ENCODE measurements around the gene ZCCHC7. TPM values are rescaled to one million over a fixed set of nuclear protein-coding genes. Genes with fewer than 3 reads are reported as not detected.
"Not testable (repeated sequence)": the region's sequence is repeated elsewhere in the genome, so short reads cannot be mapped to it uniquely, and the experiment has no call there.

Gene ZCCHC7
- total RNA-seq, 1 donor from 2014 or later = 27.2 TPM

DNA sequence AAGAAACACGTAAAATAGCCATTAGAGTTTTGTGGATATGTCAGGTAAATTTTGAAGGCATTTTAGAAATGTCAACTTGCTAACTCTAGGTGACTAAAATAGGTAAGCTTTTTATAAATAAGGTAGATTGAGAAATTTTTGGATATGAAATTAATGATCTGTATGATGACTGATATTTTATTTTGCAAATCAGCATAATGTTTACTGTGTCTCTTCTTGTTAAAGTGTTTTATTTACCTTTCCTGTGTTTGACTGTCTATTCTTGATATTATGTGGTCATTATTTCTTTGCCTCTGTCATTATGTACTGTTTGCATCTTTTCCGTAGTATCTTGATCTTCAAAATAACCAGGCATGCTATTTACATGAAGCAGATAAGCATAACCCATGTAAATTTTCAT is 58.4 kb downstream of the ZCCHC7 start:
- no peak for DNase-seq

DNA sequence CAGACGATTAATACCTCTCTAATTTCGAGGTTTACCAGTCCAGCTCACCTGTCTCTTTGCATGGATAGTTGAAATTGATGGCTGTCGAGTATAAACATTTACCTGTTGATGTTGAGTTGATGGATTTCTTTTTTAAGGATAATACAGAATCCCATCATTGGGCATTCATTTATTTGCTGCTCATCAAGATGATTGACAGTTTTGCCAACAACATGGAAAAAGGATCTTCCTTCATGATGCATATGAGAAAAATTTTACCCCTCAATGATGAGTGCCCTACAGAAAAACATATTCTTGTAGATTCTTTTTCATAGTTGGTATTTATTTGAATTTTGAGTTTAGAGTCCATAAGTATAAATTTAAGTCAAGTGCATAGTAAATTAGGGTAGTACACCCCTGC is 59.2 kb downstream of the ZCCHC7 start:
- DNase-seq = no peak

DNA sequence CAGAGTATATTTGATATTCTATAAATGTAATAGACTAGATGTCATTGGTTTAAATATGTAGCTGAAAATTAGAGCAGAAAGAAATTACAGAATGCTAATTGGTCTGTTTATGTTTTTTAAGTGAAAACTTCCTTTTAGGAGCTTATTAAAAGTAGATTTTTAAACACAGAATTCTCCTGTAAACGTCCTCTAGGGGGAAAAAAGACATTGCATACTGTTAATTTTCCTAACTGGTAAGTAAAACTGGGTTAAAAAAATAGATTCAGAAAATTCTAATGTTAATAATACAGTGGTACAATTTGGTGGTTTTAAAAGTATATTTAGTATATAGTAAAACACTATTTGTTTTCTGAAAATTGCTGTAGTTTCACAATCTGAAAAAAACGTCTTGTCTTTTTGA is 59.8 kb downstream of the ZCCHC7 start:
- DNase-seq = no peak

DNA sequence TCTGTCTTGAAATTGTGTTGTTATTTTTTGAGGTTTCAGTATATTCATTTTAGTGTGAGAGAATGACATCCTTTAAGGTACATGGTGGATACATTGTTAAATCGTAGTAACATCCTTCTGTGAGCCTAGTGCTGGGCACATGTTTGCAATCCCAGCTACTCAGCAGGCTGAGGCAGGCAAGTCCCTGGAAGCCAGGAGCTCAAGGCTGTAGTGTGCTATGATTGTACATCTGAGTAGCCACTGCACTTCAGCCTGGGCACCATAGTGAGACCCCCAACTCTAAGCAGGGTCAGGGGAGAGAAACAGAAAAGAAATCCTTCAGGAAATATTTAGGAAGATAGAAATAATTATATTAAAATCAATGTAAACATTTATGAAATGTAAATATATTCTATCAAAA is 62.3 kb downstream of the ZCCHC7 start:
- DNase-seq = no peak

DNA sequence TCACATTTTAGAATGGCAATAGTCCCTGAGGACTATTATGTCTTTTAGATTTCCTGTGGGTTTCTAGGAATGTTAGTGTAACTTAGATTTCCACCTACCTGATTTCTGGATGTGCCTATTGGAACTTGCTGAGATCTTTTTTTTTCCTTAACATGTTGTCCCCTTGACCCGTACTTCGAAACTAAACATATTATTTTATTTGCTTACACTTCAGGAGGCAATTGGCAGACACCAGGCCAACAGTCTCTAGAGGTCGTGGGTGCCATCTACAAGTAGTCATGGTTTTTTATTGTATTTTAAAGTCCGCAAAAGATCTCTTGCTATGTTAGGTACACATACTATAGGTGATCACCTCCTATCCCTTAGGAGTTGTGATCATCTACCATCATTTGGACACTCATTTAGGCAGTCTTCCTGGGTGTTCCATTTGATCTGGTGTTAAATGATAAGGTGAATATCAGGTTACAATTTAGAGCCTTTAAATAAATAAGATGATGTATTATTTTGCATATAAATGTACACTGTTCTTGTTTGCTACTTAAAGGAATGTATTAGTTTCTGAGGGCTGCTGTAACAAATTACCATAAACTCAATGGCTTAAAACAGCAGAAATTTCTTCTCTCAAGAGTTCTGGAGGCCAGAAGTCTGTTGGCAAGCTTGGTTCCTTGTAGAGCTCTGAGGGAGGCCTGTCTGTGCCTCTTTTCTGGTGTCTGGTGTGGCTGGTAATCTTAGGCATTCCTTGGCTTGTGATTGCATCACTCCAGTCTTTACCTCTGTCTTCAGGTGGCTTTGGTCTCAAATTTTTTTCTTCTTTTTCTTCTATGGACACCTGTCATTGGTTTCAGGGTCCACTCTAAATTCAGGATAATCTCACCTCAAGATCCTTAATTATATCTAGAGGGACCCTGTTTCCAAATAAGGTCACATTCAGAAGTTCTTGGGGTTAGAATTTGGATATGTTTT is 64.8 kb downstream of the ZCCHC7 start:
- DNase-seq = no peak

DNA sequence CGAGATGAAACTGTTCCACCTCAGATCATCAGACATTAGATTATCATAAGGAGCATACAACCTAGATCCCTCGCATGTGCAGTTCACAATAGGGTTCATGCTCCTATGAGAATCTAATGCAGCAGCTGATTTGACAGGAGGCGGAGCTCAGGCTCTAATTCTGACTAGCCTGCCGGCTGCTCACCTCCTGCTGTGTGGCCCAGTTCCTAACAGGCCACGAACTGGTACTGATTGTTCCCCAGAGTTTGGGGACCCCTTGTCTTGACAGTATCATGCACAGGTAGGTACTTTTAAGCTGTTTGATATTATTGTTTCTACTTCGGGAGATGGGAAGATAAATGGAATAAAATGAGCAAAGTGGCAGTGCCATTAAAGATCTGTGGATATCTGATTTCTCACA is 66.9 kb downstream of the ZCCHC7 start:
- no peak for DNase-seq

DNA sequence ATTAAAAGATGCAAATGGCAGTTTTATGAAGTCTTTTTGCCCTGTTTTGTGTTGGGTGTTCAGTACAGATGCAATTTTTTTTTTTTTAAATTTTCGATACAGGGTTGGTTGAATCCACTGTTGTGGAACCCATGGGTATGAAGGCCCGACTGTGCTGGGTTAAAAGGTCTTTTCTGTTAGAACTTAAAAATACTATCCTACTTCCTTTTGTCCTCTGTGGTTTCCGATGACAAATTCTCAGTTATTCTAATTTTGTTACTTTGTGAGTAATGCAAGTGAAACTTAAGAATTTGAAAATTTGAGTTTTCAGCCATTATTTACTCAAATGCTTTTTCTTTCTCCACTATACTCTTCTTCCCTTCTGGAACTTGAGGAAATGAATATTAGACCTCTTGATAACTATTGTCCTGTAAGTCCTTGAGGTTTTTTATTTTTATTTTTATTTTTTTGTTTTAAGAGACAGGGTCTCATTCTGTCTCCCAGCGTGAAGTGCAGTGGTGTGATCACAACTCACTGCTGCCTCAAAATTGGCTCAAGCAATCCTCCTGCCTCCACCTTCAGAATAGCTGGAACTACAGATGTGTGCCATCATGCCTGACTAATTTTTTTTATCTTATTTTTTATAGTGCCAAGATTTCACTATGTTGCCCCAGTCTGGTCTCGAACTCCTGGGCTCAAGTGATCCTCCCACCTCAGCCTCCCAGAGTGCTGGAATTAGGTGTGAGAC is 67.5 kb downstream of the ZCCHC7 start:
- DNase-seq = no peak

DNA sequence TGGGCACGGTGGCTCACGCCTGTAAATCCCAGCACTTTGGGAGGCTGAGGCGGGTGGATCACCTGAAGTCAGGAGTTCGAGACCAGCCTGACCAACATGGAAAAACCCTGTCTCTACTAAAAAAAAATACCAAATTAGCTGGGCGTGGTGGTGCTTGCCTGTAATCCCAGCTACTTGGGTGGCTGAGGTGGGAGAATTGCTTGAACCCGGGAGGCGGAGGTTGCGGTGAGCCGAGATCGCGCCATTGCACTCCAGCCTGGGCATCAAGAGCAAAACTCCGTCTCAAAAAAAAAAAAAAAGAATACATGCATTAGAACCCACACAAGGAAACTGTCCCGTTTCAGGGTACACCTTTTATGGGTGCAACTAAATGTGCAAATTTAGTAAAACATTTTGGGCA is 70.4 kb downstream of the ZCCHC7 start:
- not testable (repeated sequence) for DNase-seq

DNA sequence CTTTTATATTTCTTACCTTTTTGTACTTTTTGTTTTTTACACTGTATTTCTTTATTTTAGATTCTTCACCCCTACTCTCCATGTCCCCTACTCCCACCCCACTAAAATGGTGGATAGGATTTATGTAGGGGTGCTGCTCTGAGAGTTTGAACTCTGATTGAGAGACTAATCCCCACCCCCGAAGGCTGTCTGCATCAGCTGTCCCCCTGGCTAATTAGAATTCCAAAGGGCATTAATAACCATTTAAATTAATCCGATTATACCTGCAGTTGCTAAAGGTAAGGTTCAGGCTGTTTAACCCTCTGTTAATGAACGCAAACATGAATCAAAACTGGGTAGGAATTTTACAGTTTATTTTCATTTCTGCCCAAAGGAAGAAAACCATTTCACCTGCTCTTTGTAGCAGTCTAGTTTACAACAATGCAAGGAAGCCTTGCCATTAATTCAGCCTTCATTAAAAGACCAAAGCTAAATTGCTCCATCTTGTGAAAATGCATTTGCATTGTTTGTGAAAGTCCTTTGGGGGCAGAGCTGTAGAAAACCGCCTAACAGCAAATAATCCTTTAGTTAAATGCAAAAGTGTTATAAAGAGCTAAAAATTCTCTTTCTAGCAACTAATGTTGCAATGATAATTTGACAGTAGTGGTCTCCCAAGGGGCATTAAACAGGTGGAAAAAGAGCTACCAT is 71.2 kb downstream of the ZCCHC7 start:
- DNase-seq = no peak

DNA sequence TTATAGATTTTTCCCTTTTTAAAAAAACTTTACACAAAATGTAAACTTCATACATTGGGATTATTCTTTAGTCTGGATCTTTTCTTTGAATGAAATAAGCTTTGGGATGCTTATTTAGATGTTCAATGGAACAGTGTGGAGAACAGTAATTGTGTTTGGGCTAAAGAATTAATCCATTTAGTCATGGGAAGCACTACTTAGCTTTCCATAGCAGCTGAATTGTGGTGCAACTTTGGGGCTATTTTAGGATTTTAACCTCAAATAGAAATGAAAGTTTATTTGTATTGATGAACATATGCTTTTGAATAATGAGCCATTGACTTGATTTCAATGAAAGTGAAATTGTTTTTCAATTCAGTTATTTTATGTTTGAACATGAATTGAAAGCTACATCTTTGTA is 72.4 kb downstream of the ZCCHC7 start:
- no peak for DNase-seq

DNA sequence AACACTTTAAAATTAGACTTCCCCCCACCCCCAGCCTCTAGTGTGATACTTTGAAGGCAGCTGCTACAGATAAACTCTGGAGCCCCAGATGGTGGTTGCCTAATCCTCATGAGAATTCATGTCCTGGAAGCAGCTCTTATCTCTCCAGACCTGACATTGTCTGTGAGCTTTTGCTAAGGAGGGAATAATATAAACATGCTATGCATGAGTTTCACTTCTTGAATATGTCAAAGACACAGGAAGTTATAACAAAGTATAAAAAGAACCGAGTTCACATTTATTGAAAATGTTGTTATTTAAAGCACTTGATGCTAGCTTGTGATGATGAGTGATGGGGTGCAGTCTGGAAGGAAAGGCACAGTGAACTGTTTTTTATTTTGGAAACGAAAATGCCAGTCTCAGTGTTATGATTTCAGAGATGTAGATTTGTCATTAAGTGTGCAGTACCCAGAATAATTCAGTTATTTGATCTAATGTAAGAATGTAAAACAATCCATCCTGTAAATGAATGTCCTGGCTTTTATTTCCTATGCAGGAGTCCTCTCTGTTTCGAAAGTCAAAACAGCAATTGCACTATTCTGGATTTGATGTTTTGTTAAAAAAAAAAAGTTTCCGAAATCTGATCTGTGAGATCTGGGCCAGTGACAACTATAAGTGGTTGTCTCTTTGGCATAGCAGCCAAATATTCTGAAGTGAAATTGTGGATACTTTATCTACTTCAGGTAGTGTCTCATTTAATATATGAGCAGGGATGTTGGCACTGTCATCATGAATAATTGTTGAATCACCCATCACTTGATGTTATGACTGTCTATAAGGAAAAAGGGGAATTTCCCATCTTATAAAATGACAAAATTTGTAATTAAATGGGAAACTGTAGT is 77.0 kb downstream of the ZCCHC7 start:
- no peak for DNase-seq

DNA sequence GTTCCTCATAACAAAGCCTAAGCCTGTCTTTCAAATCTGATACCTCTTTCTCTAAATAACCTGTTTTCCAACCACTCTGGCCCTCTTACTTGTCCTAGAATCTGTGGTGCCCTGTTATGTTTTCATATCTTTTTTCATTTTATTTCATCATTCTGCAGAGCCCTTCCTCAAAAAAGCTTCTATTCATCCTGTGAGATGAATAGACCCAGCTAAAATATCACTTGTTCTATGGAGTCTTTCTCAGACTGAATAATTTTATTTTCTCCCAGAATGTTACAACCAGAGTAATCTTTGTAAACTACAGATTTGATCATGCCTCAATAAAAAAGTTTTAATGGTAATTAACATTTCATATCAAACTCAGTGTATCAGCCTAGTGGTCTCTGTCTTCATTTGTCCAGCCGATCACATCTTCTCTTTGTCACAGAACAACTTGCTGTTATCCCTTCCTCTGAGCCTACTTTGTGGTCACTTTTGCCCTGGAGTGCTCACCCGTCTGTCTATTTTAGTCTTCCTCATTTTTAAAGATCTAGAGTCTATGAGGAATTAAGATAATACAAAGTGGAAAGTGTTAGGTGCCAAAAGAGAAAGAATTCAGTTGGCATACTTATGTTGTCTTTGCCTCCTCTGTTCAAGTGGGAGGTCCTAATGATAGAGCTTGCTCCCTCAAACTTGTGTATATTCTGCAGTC is 77.8 kb downstream of the ZCCHC7 start:
- no peak for DNase-seq

DNA sequence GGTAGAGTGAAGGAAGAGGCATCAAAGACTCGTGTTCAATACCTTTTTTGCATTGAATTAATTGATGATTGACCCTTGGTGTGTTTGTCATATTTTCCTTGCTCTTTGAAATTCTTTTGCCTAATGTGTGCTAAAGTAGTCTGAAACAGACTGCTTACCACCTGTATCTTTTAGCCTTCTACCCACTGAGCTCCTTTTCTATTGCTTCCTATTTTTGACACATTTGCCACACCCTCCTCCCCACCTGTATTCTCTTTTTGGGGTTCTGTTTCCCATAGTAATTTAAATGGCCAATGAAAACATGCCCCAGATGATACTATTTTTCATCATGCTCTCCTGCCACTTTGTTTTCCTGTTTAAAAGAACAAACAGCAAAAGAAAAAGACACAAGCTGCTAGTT is 78.5 kb downstream of the ZCCHC7 start:
- no peak for DNase-seq

DNA sequence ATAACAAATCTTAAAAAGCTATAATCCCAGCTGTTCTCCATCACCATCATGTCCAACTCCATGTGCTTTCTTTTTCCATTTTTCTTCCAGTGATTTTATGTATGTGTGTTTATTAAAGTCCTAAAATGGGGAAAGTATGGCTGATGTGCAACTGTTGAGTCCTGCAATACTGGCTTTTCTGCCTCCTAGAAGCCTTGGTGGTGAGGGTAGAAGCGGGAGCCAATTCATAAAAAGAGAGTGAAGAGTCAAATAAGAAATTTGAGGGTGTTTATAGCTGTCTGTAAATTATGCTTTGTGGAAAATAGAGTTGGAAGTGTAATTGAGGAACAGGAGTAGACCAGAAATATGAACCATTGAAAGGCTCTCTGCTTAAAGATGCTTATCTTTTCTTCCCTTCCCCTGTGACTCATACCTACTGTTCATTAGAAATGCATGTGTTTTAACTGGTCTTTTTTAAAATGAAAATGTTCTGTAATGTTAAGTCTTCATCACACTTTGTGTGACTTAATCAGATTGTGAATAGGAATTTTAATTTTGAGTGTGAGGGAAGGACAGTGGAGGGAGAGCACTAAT is 80.1 kb downstream of the ZCCHC7 start:
- no peak for DNase-seq

DNA sequence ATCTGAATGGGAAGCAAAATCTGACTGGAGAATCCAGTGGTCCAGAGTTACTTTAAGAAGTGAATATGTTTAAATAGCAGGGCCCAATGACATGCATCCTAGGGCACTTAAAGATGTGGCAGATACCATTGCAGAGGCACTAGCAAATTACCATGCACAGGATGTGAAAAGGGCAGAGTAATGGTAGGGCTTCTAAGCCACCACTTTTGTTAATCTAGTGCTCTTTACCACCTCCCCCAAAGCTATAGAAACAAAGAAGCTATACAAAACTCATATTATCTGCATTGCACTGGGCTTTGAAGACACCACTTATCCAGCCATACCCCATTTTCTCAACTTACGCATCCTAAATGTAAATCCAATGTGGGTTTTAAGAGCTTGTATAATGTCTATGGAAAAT is 81.2 kb downstream of the ZCCHC7 start:
- no peak for DNase-seq

DNA sequence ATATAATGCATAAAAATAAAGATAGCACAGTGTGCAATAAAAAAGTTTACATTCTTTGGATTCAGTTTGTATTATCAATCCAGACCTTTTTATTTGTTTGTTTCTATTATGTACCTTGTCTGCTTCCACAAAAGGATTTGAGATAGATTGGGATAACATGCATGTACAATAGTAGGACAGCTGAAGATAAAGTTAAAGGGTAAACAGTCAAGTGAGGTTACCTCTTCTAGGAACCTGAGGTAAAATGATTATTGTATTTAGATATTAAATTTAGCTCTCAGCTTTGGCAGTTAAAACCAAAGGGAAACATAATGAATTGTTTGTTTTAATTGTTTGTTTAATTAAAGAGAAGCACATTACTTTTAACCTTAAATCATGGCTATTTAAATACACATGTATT is 81.7 kb downstream of the ZCCHC7 start:
- no peak for DNase-seq

DNA sequence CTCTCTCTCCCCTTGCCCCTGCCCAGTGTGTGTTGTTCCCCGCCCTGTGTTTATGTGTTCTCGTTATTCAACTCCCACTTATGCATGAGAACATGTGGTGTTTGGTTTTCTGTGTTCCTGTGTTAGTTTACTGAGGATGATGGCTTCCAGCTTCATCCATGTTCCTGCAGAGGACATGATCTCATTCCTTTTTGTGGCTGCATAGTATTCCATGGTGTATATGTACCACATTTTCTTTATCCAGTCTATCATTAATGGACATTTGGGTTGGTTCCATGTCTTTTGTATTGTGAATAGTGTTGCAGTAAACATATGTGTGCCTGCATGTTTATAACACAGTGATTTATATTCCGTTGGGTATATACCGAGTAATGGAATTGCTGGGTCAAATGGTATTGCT is 83.1 kb downstream of the ZCCHC7 start:
- DNase-seq = not testable (repeated sequence)

DNA sequence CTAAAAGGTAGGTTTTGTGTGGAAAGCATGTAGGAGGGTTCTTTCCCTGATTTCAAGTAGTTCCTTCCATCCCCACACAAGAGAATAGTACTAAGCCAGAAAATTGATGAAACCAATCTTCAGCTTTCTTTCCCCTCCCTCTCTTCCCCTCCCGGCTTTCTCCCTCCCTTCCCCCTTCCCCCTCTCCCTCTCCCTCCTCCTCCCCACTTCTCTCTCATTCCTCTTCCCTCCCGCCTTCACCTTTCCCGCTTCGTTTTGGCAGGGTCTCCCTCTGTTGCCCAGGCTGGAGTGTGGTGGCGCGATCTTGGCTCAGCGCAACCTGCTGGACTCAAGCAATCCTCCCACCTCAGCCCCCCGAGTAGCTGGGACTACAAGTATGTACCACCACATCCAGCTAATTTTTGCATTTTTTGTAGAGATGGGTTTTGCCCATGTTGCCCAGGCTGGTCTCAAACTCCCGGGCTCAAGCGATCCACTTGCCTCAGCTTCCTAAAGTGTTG is 85.8 kb downstream of the ZCCHC7 start:
- no peak for DNase-seq

DNA sequence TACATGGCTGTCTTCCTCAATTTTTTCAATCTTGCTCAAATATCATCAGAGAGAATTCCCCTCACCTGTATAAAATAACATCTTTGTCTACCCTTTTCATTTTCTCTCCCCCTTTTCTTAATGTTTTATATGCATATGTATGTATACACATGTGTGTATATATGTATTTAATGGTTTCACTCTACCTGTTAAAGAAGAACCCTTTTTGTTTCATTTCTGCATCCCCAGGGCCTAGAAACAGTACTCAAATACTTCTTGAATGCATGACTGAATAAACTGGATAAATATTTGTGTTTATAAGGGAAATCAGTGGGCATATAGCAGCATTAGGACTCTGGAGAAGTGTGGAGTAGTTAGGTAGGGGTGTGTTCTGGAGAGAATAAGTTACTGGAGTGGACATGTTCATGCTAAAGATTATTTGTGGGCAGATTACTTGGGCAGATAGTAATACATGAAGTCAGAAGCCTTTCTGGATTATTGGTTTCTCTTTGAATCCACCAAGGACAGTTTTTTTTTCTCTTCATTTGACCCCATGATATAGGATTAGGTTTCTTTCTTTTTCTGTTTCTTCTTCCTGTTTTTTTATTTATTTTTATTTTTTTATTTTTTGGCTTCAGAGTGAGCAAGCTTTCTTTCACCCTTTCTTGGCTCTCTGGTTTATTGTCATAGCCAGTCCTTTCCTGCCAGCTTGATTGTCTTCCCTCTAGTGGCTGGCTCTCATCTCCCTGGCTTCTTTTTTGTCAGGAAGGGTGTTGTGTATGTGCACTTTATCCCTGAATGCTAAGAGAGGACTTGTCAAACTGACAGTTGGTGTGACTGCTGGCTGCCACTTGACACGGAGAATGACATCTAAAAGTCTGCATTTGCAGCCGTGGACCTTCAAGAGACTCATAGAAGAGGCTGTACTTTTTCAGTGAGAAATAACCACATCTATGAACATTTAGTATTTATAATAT is 89.3 kb downstream of the ZCCHC7 start:
- DNase-seq = no peak
